Stimulated activated effector memory CD8-positive, alpha-beta T cell treated with anti-CD3 and anti-CD28 coated beads, Interleukin-12 subunit alpha, Interleukin-12 subunit beta, amount 100 ng/mL, for 72 hours (primary cell): ENCODE measurements around the gene NAA80.
"Not testable (repeated sequence)": the region's sequence is repeated elsewhere in the genome, so short reads cannot be mapped to it uniquely, and the experiment has no call there.

ENCODE experiments used
- ATAC-seq: fragments of 150-1000 bp; cut with Tn5 transposase; 2 replicates; pipeline ENCODE4 v1.10.0; 2021
- DNase-seq, 2 donors: peaks; one replicate each; pipeline ENCODE4 v3.0.0; 2021 to 2022; ENCODE audit warnings: low spot score in 2 of 2
- H3K27ac Mint-ChIP-seq: one replicate; pipeline ENCODE4 v1.8.0; 2022; ENCODE audit warnings: mild to moderate bottlenecking, mixed read lengths
- H3K36me3 Mint-ChIP-seq: one replicate; pipeline ENCODE4 v1.8.0; 2022; ENCODE audit warnings: mild to moderate bottlenecking, mixed read lengths
- H3K4me1 Mint-ChIP-seq: one replicate; pipeline ENCODE4 v1.8.0; 2022; ENCODE audit warnings: mixed read lengths
- H3K4me3 Mint-ChIP-seq: one replicate; pipeline ENCODE4 v1.8.0; 2022; ENCODE audit warnings: mild to moderate bottlenecking, mixed read lengths
- H3K9me3 Mint-ChIP-seq: one replicate; pipeline ENCODE4 v1.8.0; 2022; ENCODE audit warnings: mixed read lengths

The NAA80 gene

DNA sequence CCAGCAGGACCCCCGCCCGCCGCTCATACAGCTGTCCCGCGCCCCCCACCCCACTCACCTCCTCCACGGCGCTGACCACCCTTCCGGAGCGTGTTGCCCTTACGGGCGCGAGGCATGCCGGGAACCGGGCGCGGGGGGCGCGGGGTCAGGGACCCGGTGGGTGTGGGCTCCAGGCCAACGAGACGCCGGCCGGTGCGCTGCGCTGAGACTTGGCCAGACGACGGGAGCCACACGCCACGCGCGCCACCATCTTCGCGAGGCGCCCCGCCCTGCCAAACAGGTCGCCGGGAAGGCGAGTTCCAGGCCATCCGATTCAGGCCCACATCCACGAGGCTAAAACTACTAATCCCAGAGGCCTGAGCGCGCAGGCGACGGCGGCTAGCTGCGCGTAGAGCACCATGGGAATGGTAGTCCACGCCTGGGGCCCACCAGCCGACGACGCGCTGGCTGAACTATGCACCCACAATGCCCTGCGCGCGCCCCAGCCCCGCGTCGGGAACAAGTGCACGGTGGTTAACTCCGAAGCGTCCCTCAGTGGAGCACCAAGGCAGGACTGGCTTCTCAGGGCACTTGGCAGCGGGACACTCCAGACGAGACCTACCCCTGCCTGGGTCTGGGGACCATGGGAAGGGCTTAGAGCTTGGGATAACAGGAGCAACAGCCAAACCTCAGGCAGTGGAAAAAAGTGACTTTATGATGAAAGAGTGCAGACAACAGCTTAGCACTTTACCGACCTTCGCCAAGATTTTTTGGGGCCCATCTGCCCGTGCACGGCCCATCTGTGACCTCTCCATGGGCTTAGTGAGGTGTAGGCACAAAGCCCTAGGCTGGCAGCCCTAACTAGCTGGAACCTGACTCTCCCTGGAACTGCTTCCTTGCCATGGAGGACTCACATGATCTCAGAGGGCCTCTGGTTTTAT is 6.8 kb downstream of the NAA80 start, which contains the start of gene IFRD2:
Gene IFRD2, minus strand, starts transcription at position 271 of the 920 bp plus-strand sequence. Its CDS starts 155 bp downstream, at position 116.
- peak within 1 kb of the TSS; percentile 98 for H3K27ac Mint-ChIP-seq
- peak within 1 kb of the TSS; percentile 88 for H3K4me3 Mint-ChIP-seq
- H3K36me3 Mint-ChIP-seq = peaks cover 47% of the 10 kb centered on the region
- ATAC-seq (peak; percentile 98), DNase-seq (peak; percentile 82 to 93)
- H3K4me1 Mint-ChIP-seq = peaks cover 30% of the 10 kb centered on the region
- no peaks in the 10 kb centered on the region for H3K9me3 Mint-ChIP-seq

GRCh38 chr3:50290161-50290641 is 9.0 kb downstream of the NAA80 start:
- Mint-ChIP-seq H3K4me1 (peaks cover 23% of the 10 kb centered on the region), H3K9me3 (no peaks in the 10 kb centered on the region), H3K36me3 (peaks cover 57% of the 10 kb centered on the region), H3K4me3 (peak overlapping the region; percentile 88), H3K27ac (no peak overlapping the region)
- no peak for DNase-seq
- ATAC-seq = no peak

- DNase-seq (no peak), ATAC-seq (no peak)
- H3K27ac Mint-ChIP-seq = no peak overlapping the region
- no peaks in the 10 kb centered on the region for H3K9me3 Mint-ChIP-seq
- H3K4me3 Mint-ChIP-seq = no peak overlapping the region
- peaks cover 57% of the 10 kb centered on the region for H3K36me3 Mint-ChIP-seq
- H3K4me1 Mint-ChIP-seq = peaks cover 23% of the 10 kb centered on the region
These were observed 10.1 kb downstream of the NAA80 start for GRCh38 chr3:50289130-50289529.

DNA sequence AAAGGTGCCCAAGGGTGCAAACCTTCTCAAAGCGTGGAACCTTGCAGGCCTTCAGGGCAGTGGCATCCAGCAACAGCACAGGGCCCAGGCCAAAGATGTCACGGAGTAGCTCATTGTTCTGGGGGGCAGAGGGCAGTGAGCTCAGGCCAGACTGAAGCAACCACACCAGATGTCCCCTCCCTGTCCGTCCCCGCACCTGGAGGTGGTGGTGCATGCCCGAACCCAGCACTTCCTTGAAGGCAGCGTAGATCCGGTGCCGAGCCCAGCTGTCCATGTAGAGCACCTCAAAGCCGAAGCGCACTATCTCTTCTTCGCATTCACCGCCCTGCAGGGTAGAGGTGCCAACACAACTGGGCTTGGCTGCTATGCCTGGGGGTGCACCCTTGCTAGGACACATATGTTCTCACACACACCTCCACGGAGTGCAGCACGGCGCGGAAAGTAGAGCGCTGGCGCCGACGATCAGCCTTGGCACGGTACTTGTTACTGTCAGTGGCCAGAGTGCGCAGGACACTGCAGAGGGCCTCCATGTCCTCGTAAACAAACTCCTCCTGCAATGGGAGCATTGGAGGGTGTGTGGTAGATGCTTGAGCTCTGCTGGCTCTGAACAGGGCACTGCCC is 10.7 kb downstream of the NAA80 start:
- ATAC-seq = no peak
- Mint-ChIP-seq H3K9me3 (no peaks in the 10 kb centered on the region), H3K27ac (no peak overlapping the region), H3K4me3 (no peak overlapping the region), H3K4me1 (peaks cover 23% of the 10 kb centered on the region), H3K36me3 (peaks cover 57% of the 10 kb centered on the region)
- no peak for DNase-seq

- Mint-ChIP-seq H3K27ac (peak overlapping the region; percentile 74), H3K4me1 (peaks cover 14% of the 10 kb centered on the region), H3K9me3 (no peaks in the 10 kb centered on the region), H3K36me3 (peaks cover 52% of the 10 kb centered on the region), H3K4me3 (no peak overlapping the region)
- DNase-seq (no peak), ATAC-seq (no peak)
These were observed 11.9 kb downstream of the NAA80 start for GRCh38 chr3:50287262-50287661.

DNA sequence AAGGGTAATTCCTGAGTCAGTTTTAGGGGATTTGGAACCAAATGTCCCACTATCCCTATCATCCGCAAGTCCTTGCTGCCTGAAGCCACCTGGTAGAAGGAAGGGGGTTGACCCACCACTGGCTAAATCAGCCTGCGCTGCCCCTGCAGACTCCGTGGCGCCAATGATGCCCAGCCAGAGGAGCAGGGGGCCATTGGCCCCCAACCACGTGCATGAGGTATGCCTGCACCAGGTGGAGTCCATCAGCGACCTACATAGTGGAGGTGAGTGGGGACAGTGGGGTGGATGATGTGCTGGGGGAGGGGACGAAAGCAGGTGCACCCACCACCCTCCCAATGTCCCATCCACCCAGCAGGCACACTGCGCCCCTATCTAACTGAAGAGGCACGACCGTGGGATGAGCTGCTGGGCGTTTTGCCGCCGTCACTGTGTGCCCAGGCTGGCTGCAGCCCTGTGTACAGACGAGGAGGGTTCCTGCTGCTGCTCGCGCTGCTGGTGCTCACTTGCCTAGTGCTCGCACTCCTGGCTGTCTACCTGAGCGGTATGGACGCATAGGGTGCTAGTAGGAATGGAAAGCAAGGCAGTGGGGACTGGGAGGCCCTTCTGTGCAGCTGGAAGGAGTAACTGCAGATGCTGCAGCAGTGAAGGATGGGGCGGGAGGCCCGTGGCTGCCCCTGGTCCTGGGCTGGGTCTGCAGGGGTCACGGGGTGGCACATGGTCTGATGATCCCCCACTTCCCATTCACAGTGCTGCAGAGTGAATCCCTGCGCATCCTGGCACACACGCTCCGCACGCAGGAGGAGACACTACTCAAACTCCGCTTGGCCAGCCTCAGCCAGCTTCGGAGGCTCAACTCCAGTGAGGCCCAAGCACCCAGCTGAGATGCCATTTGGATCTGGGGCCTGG is 12.6 kb downstream of the NAA80 start:
- no peak for DNase-seq
- peaks cover 12% of the 10 kb centered on the region for H3K4me1 Mint-ChIP-seq
- peaks cover 46% of the 10 kb centered on the region for H3K36me3 Mint-ChIP-seq
- peak overlapping the region; percentile 74 for H3K27ac Mint-ChIP-seq
- H3K4me3 Mint-ChIP-seq = no peak overlapping the region
- no peaks in the 10 kb centered on the region for H3K9me3 Mint-ChIP-seq
- peak; percentile 12 for ATAC-seq

GRCh38 chr3:50284121-50284520 is 15.1 kb downstream of the NAA80 start:
- H3K36me3 Mint-ChIP-seq = peaks cover 27% of the 10 kb centered on the region
- H3K9me3 Mint-ChIP-seq, H3K27ac Mint-ChIP-seq, H3K4me3 Mint-ChIP-seq, DNase-seq, ATAC-seq, H3K4me1 Mint-ChIP-seq: not testable (repeated sequence)

GRCh38 chr3:50279255-50280016 is 19.8 kb downstream of the NAA80 start:
- Mint-ChIP-seq H3K4me1 (peaks cover 18% of the 10 kb centered on the region), H3K27ac (peak overlapping the region; percentile 18), H3K36me3 (peaks cover under 1% of the 10 kb centered on the region), H3K4me3 (no peak overlapping the region), H3K9me3 (no peaks in the 10 kb centered on the region)
- ATAC-seq = no peak
- DNase-seq = no peak

GRCh38 chr3:50278880-50279224 is 20.4 kb downstream of the NAA80 start, which contains the start of gene LSMEM2:
LSMEM2 (plus strand) TSS chr3:50279087; CDS start chr3:50279114, 27 bp downstream.
- Mint-ChIP-seq H3K36me3 (peaks cover 6% of the 10 kb centered on the region), H3K9me3 (no peaks in the 10 kb centered on the region), H3K4me3 (no peak within 1 kb of the TSS), H3K4me1 (peaks cover 24% of the 10 kb centered on the region), H3K27ac (peak within 1 kb of the TSS; percentile 18)
- DNase-seq (no peak), ATAC-seq (no peak)

- DNase-seq = no peak
- Mint-ChIP-seq H3K9me3 (no peaks in the 10 kb centered on the region), H3K4me3 (no peak overlapping the region), H3K4me1 (peaks cover 26% of the 10 kb centered on the region), H3K36me3 (peaks cover 6% of the 10 kb centered on the region), H3K27ac (peak overlapping the region; percentile 18)
- ATAC-seq = no peak
These were observed 20.9 kb downstream of the NAA80 start for GRCh38 chr3:50278123-50278879.

GRCh38 chr3:50276762-50277101 is 22.5 kb downstream of the NAA80 start:
- Mint-ChIP-seq H3K27ac (no peak overlapping the region), H3K4me3 (no peak overlapping the region), H3K9me3 (no peaks in the 10 kb centered on the region), H3K4me1 (peaks cover 34% of the 10 kb centered on the region), H3K36me3 (peaks cover 6% of the 10 kb centered on the region)
- ATAC-seq = no peak
- DNase-seq = no peak

DNA sequence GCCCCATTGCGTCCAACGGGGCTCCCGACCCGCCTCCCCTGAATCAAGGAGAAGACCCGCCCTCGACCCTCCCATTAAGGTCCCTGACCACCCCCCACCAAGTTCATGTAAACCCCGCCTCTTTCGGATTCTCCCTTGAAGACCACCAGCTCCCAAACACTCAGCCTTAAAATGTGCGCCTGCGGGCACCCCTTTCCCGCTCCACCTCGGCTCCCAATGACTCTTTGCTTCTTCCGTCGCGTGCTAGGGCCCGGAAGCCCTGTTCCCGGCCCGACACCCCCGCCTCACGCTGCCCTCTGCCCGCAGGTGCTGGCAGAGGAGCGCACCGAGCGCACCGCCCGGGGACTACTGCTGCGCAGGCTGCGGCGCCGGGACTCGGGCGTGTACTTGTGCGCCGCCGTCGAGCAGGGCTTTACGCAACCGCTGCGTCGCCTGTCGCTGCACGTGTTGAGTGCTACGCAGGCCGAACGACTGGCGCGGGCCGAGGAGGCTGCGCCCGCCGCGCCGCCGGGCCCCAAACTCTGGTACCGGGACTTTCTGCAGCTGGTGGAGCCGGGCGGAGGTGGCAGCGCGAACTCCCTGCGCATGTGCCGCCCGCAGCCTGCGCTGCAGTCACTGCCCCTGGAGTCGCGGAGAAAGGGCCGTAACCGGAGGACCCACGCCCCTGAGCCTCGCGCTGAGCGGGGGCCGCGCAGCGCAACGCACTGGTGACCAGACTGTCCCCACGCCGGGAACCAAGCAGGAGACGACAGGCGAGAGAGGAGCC is 23.0 kb downstream of the NAA80 start:
- H3K9me3 Mint-ChIP-seq = no peaks in the 10 kb centered on the region
- H3K27ac Mint-ChIP-seq = no peak overlapping the region
- peaks cover 38% of the 10 kb centered on the region for H3K4me1 Mint-ChIP-seq
- peaks cover 6% of the 10 kb centered on the region for H3K36me3 Mint-ChIP-seq
- DNase-seq (no peak), ATAC-seq (no peak)
- H3K4me3 Mint-ChIP-seq = peak overlapping the region; percentile 83
